Keratinocyte (primary cell): ENCODE measurements around the gene NFIL3. TPM values are rescaled to one million over a fixed set of nuclear protein-coding genes. Genes with fewer than 3 reads are reported as not detected.

Source experiments
- DNase-seq: peaks from one replicate; pipeline ENCODE4 v3.0.0-alpha.2; 2011; ENCODE audit warnings: low read depth, missing footprints, low spot score
- FAIRE-seq: peaks from 2 replicates; lab custom pipeline; 2011; peaks lifted over from hg19 to GRCh38; lab: Jason Lieb, UNC
- H2AFZ ChIP-seq: 2 replicates; pipeline ENCODE4 v1.6.0; 2012; ENCODE audit warnings: low read length, control low read depth, inconsistent platforms; ENCODE audit not compliant: control insufficient read depth
- H3K27ac ChIP-seq: 2 replicates; pipeline ENCODE4 v1.5.1; 2011; ENCODE audit warnings: low read length; ENCODE audit not compliant: control insufficient read depth, insufficient read depth
- H3K27me3 ChIP-seq: 3 replicates; pipeline ENCODE4 v1.6.0; 2011; ENCODE audit warnings: low read length; ENCODE audit not compliant: control insufficient read depth, insufficient read depth; ENCODE audit errors: extremely low read depth
- H3K36me3 ChIP-seq, 2 experiments: 2 replicates in 1 of 2; 3 replicates in 1 of 2; pipeline ENCODE4 v1.5.1; 2011; ENCODE audit warnings: low read length in 2 of 2, mild to moderate bottlenecking in 1 of 2; ENCODE audit not compliant: control insufficient read depth in 2 of 2, insufficient read depth in 2 of 2; ENCODE audit errors: extremely low read depth in 1 of 2
- H3K4me1 ChIP-seq: 3 replicates; pipeline ENCODE4 v1.5.1; 2011; ENCODE audit warnings: low read length; ENCODE audit not compliant: control insufficient read depth, insufficient read depth; ENCODE audit errors: extremely low read depth
- H3K4me2 ChIP-seq: 3 replicates; pipeline ENCODE4 v1.6.0; 2011; ENCODE audit warnings: low read depth, low read length; ENCODE audit not compliant: control insufficient read depth, insufficient read depth; ENCODE audit errors: extremely low read depth
- H3K4me3 ChIP-seq, 3 experiments: fragments of 200-600 bp in 1 of 3; sonication (generic) in 1 of 3; 2 replicates in 2 of 3; 3 replicates in 1 of 3; pipeline ENCODE4 v1.5.1; 2011 to 2016; ENCODE audit warnings: low read length in 3 of 3, mild to moderate bottlenecking in 3 of 3, control low read depth in 2 of 3, inconsistent platforms in 1 of 3, low read depth in 1 of 3, mixed read lengths in 1 of 3, mixed run types in 1 of 3, moderate library complexity in 1 of 3; ENCODE audit not compliant: control insufficient read depth in 2 of 3, insufficient read depth in 2 of 3; ENCODE audit errors: extremely low read depth in 1 of 3
- H3K79me2 ChIP-seq: 2 replicates; pipeline ENCODE4 v1.6.0; 2012; ENCODE audit warnings: low read length; ENCODE audit not compliant: control insufficient read depth, insufficient read depth
- H3K9ac ChIP-seq: 3 replicates; pipeline ENCODE4 v1.6.0; 2011; ENCODE audit warnings: low read length; ENCODE audit not compliant: control insufficient read depth, insufficient read depth; ENCODE audit errors: extremely low read depth
- H3K9me1 ChIP-seq: 3 replicates; pipeline ENCODE4 v1.6.0; 2011; ENCODE audit warnings: low read length; ENCODE audit not compliant: control insufficient read depth, insufficient read depth; ENCODE audit errors: extremely low read depth
- H3K9me3 ChIP-seq: 2 replicates; pipeline ENCODE4 v1.5.1; 2012; ENCODE audit warnings: low read depth, low read length; ENCODE audit not compliant: control insufficient read depth
- H4K20me1 ChIP-seq: 3 replicates; pipeline ENCODE4 v1.6.0; 2011; ENCODE audit warnings: low read length; ENCODE audit not compliant: control insufficient read depth, insufficient read depth; ENCODE audit errors: extremely low read depth
- CTCF ChIP-seq, 3 experiments: IDR thresholded peaks in 1 of 3; conservative IDR thresholded peaks in 1 of 3; optimal IDR thresholded peaks in 1 of 3; 2 replicates in 2 of 3; 3 replicates in 1 of 3; pipeline versions ENCODE3 to v1.5.1; 2011; ENCODE audit warnings: low read length in 3 of 3, mild to moderate bottlenecking in 3 of 3, moderate library complexity in 2 of 3, control low read depth in 1 of 3, inconsistent platforms in 1 of 3; ENCODE audit not compliant: insufficient read depth in 2 of 3; ENCODE audit errors: extremely low read depth in 1 of 3
- EZH2 ChIP-seq: IDR thresholded peaks from one replicate; pipeline ENCODE4 v1.6.1; 2012; ENCODE audit warnings: inconsistent platforms, mild to moderate bottlenecking, low read length, moderate library complexity
- dilution Hi-C: fragments of 300-500 bp; cut with MboI; formaldehyde crosslinking; loops from one replicate; pipeline ENCODE4 v1.7.0; 2020; ENCODE audit warnings: low sequenced_read_pairs; ENCODE audit not compliant: extremely low pct_ligation_motif_present
- polyA plus RNA-seq, 5 experiments: library from polyadenylated mRNA; depleted of rRNA in 3 of 5; stranded (reverse) in 3 of 5; stranded (forward) in 1 of 5; unstranded in 1 of 5; fragments of >200 nt; gene quantifications; 1 replicate in 1 of 5; 2 replicates in 3 of 5; 3 replicates in 1 of 5; pipeline versions ENCODE4 v1.2.1 to v1.2.3, GENCODE V29; 2011 to 2012; ENCODE audit warnings: missing spikeins in 2 of 5, low read depth in 1 of 5, low replicate concordance in 1 of 5

NFIL3 gene
- polyA plus RNA-seq, 1 donor (not counting 4 experiments of a cell fraction or from before 2014, with no cell fraction given), result 9.3 TPM

DNA sequence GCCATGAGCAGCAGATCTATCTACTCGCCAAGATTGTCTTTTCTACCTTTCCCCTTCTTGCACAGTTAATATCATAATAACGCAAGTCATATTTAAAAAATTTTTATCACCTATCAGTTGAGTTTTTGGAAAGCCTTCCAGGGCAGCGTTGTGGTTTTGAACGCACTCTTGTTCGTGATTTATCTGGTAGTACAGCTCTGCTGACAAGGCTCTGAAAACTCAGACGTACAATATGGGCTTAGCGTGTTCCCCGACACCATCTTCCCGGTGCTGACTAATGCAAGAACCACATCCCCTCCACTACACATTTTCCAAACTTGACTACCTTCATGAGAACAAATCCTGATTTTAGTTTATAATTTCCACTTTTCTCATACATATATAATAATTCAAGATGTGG lies 1.6 kb upstream of the NFIL3 start:
- no peak overlapping the region for H3K9ac ChIP-seq
- H3K9me3 ChIP-seq, result no peaks in the 10 kb centered on the region
- H4K20me1 ChIP-seq, result no peaks in the 10 kb centered on the region
- peak overlapping the region; percentile 84 for H3K4me2 ChIP-seq
- DNase-seq, result no peak
- H3K27ac ChIP-seq, result no peak overlapping the region
- dilution Hi-C loops, result no loop called here
- H3K4me1 ChIP-seq, result peaks cover 14% of the 10 kb centered on the region
- TF ChIP-seq CTCF (optimal IDR thresholded peaks at IDR 0.05 in 1 of 3, IDR thresholded peaks at IDR 0.05 in 1 of 3, conservative IDR thresholded peaks at IDR 0.05 in 1 of 3; ENCODE audit: extremely low read depth in 1 of 3, insufficient read depth in 2 of 3, low read length in 3 of 3) (no peak), EZH2 (no peak)
- H3K79me2 ChIP-seq, result peaks cover 22% of the 10 kb centered on the region
- H2AFZ ChIP-seq, result no peak overlapping the region
- peak overlapping the region in 1 of 3 experiments; percentile 47 for H3K4me3 ChIP-seq
- no peak for FAIRE-seq
- no peaks in the 10 kb centered on the region for H3K36me3 ChIP-seq
- H3K9me1 ChIP-seq, result no peaks in the 10 kb centered on the region
- no peaks in the 10 kb centered on the region for H3K27me3 ChIP-seq

GRCh38 chr9:91424403-91425176 lies 958 bp upstream of the NFIL3 start:
- Histone ChIP-seq H3K79me2 (peaks cover 25% of the 10 kb centered on the region), H3K4me2 (peak overlapping the region; percentile 84), H3K36me3 (no peaks in the 10 kb centered on the region), H2AFZ (peak overlapping the region; percentile 84), H3K9me3 (no peaks in the 10 kb centered on the region), H3K4me1 (peaks cover 20% of the 10 kb centered on the region), H4K20me1 (no peaks in the 10 kb centered on the region), H3K27ac (peak overlapping the region; percentile 57), H3K27me3 (no peaks in the 10 kb centered on the region), H3K9me1 (no peaks in the 10 kb centered on the region), H3K9ac (peak overlapping the region; percentile 81), H3K4me3 (peak overlapping the region; percentile 69 to 75 (median 73))
- dilution Hi-C loops, result no loop called here
- DNase-seq (no peak), FAIRE-seq (no peak)
- no peak for TF ChIP-seq EZH2
- peak in 2 of 3 experiments; percentile 7 to 36 for TF ChIP-seq CTCF (optimal IDR thresholded peaks at IDR 0.05 in 1 of 3, IDR thresholded peaks at IDR 0.05 in 1 of 3, conservative IDR thresholded peaks at IDR 0.05 in 1 of 3; ENCODE audit: extremely low read depth in 1 of 3, insufficient read depth in 2 of 3, low read length in 3 of 3)
